Activated CD8-positive, alpha-beta T cell treated with anti-CD3 and anti-CD28 coated beads, Interleukin-2, amount 10 ng/mL, durations not matched to agents 7 days and 5 days (primary cell): Measurements from ENCODE around the gene HIC2. TPM values are rescaled to one million over a fixed set of nuclear protein-coding genes. Genes with fewer than 3 reads are reported as not detected.
"Not testable (repeated sequence)": the region's sequence is repeated elsewhere in the genome, so short reads cannot be mapped to it uniquely, and the experiment has no call there.

Experiments
- ATAC-seq: fragments of 150-1000 bp; cut with Tn5 transposase; one replicate; pipeline ENCODE4 v1.10.0; 2021; ENCODE audit warnings: moderate library complexity
- CTCF ChIA-PET: fragments of 350-600 bp; sonication (Branson Sonifier 250); formaldehyde crosslinking; loops from one replicate; lab custom pipeline; 2021; ENCODE audit warnings: antibody characterized with exemption; lab: Charles Lee
- POLR2A ChIA-PET: fragments of 350-600 bp; sonication (Branson Sonifier 250); formaldehyde crosslinking; loops from one replicate; lab custom pipeline; 2021; ENCODE audit warnings: antibody characterized with exemption; lab: Charles Lee
- DNase-seq: peaks from one replicate; pipeline ENCODE4 v3.0.0-alpha.2; 2020
- H3K27ac Mint-ChIP-seq: one replicate; pipeline ENCODE4 v1.8.0; 2021; ENCODE audit warnings: mild to moderate bottlenecking, mixed read lengths
- H3K27me3 Mint-ChIP-seq: one replicate; pipeline ENCODE4 v1.8.0; 2021; ENCODE audit warnings: low read depth, mixed read lengths
- H3K36me3 Mint-ChIP-seq: one replicate; pipeline ENCODE4 v1.8.0; 2021; ENCODE audit warnings: low read depth, mixed read lengths
- H3K4me1 Mint-ChIP-seq: one replicate; pipeline ENCODE4 v1.8.0; 2021; ENCODE audit warnings: low read depth, mixed read lengths
- H3K4me3 Mint-ChIP-seq: one replicate; pipeline ENCODE4 v1.8.0; 2021; ENCODE audit warnings: mild to moderate bottlenecking, mixed read lengths
- H3K9me3 Mint-ChIP-seq: one replicate; pipeline ENCODE4 v1.8.0; 2022; ENCODE audit warnings: mixed read lengths; ENCODE audit not compliant: insufficient read depth
- total RNA-seq, 2 experiments: library from RNA; stranded (reverse); gene quantifications; one replicate each; pipeline ENCODE4 v1.2.3, GENCODE V29; 2021

HIC2 gene
- total RNA-seq, 2 experiments from 2014 or later, result 4.1 to 4.8 TPM

GRCh38 chr22:21493789-21494782, 76.9 kb downstream of the HIC2 start:
- ATAC-seq, POLR2A ChIA-PET: not testable (repeated sequence)

GRCh38 chr22:21497984-21498383, 80.8 kb downstream of the HIC2 start:
- DNase-seq, H3K27ac Mint-ChIP-seq, H3K4me3 Mint-ChIP-seq, CTCF ChIA-PET, H3K27me3 Mint-ChIP-seq, H3K4me1 Mint-ChIP-seq, POLR2A ChIA-PET, ATAC-seq, H3K36me3 Mint-ChIP-seq, H3K9me3 Mint-ChIP-seq: not testable (repeated sequence)

More at GRCh38 chr22:21493789-21494782, 76.9 kb downstream of the HIC2 start:
- H3K9me3 Mint-ChIP-seq, DNase-seq, H3K27ac Mint-ChIP-seq, H3K4me3 Mint-ChIP-seq, H3K27me3 Mint-ChIP-seq, H3K4me1 Mint-ChIP-seq, H3K36me3 Mint-ChIP-seq, CTCF ChIA-PET: not testable (repeated sequence)

DNA sequence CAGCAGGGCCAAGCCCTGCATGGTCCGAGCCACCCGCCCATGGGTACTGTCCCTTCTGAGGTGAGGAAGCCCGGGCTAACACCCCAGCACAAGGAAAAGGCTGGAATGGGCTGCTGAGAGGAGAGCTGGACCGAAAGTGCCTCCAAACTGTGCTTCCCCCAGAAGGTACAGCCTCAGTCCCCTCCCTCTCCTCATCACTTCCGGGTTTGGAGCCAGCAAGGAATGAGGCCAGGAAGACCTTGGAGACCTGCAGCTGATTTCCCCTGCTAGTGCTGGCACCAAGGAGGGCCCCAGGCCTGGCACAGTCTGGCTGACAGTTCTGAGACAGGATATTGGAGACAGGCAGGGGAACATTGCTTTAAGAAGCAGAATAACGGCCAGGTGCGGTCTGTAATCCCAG, 81.3 kb downstream of the HIC2 start:
- H3K4me1 Mint-ChIP-seq, DNase-seq, POLR2A ChIA-PET, H3K36me3 Mint-ChIP-seq, H3K27ac Mint-ChIP-seq, H3K4me3 Mint-ChIP-seq, H3K27me3 Mint-ChIP-seq, H3K9me3 Mint-ChIP-seq, CTCF ChIA-PET, ATAC-seq: not testable (repeated sequence)

- POLR2A ChIA-PET, H3K4me3 Mint-ChIP-seq, CTCF ChIA-PET, H3K27ac Mint-ChIP-seq, H3K36me3 Mint-ChIP-seq, DNase-seq, H3K9me3 Mint-ChIP-seq, H3K4me1 Mint-ChIP-seq, H3K27me3 Mint-ChIP-seq: not testable (repeated sequence)
- peak; percentile 33 for ATAC-seq
These were observed 82.7 kb downstream of the HIC2 start for GRCh38 chr22:21499623-21500506.

Other genes with a start within 250 kb of the HIC2 start
- gene RIMBP3B, start 33.6 kb upstream of the HIC2 start, total RNA-seq, result under 1 TPM; 0.18 to 0.68 TPM
- gene TMEM191C, start 50.0 kb downstream of the HIC2 start, total RNA-seq, result 1 to 10 TPM; 1.1 to 2.4 TPM
- under 1 TPM; 0.08 to 0.34 TPM for gene RIMBP3C, start 134.1 kb downstream of the HIC2 start, total RNA-seq
- 10 to 100 TPM; 65.3 to 69.6 TPM for gene UBE2L3, start 150.3 kb downstream of the HIC2 start, total RNA-seq
- gene YDJC, start 212.7 kb downstream of the HIC2 start, total RNA-seq, result 10 to 100 TPM; 46.7 to 47.1 TPM
- gene CCDC116, start 215.4 kb downstream of the HIC2 start, total RNA-seq, result 1 to 10 TPM in 1 of 2 experiments, under 1 TPM in 1; 0.66 to 1.6 TPM
- 10 to 100 TPM; 85.9 to 86.4 TPM for gene SDF2L1, start 224.9 kb downstream of the HIC2 start, total RNA-seq
- gene PPIL2, start 248.6 kb downstream of the HIC2 start, total RNA-seq, result 10 to 100 TPM; 66.0 to 72.1 TPM